Activated CD8-positive, alpha-beta memory T cell treated with anti-CD3 and anti-CD28 coated beads, Interleukin-2, amount 50 U/mL, for 1 hour (primary cell): Measurements from ENCODE around the gene NRL.

ENCODE experiments used
- DNase-seq: peaks from one replicate; pipeline ENCODE4 v3.0.0-alpha.2; 2020; ENCODE audit errors: extremely low read depth

NRL gene

GRCh38 chr14:24080888-24081738 is 33.6 kb downstream of the NRL start:
- no peak for DNase-seq

- no peak for DNase-seq
These were observed 34.6 kb downstream of the NRL start for GRCh38 chr14:24080142-24080530.

GRCh38 chr14:24079491-24080141 is 35.1 kb downstream of the NRL start:
- DNase-seq, result no peak

GRCh38 chr14:24078146-24078545 is 36.6 kb downstream of the NRL start:
- DNase-seq, result no peak

GRCh38 chr14:24077086-24077485 is 37.7 kb downstream of the NRL start:
- no peak for DNase-seq

GRCh38 chr14:24076302-24076601 is 38.5 kb downstream of the NRL start:
- DNase-seq, result no peak

- DNase-seq, result no peak
These were observed 39.1 kb downstream of the NRL start for GRCh38 chr14:24075485-24076301.

- DNase-seq, result no peak
These were observed 39.9 kb downstream of the NRL start for GRCh38 chr14:24074625-24075484.

- no peak for DNase-seq
These were observed 41.6 kb downstream of the NRL start for GRCh38 chr14:24072881-24073877.

GRCh38 chr14:24072436-24072835 is 42.3 kb downstream of the NRL start:
- DNase-seq, result no peak

- DNase-seq, result no peak
These were observed 42.8 kb downstream of the NRL start for GRCh38 chr14:24071836-24072430.

GRCh38 chr14:24071144-24071697 is 43.5 kb downstream of the NRL start, which contains the start of gene CPNE6:
Gene CPNE6, plus strand, starts transcription at chr14:24071562. Its CDS starts 1,375 bp downstream, at chr14:24072937.
- DNase-seq, result no peak

- no peak for DNase-seq
These were observed 44.2 kb downstream of the NRL start for GRCh38 chr14:24070285-24071143.

GRCh38 chr14:24069411-24069735 is 45.4 kb downstream of the NRL start:
- no peak for DNase-seq

- DNase-seq, result no peak
These were observed 45.9 kb downstream of the NRL start for GRCh38 chr14:24068711-24069410.

GRCh38 chr14:24067133-24068082 is 47.3 kb downstream of the NRL start:
- DNase-seq, result no peak
